ENCODE data around the gene MAF. TPM values are rescaled to one million over a fixed set of nuclear protein-coding genes. Genes with fewer than 3 reads are reported as not detected.
A peak's percentile ranks its signal among the peaks of the same experiment; 100 is the strongest.

The MAF gene
- 30.3 and 43.7 TPM in 2 replicates for total RNA-seq

GRCh38 chr16:79600638-79601091 lies at the start of gene MAF:
Gene MAF, minus strand, starts transcription at chr16:79600737. Its CDS starts 835 bp downstream, at chr16:79599902.
- peak; percentile 88 for DNase-seq

- DNase-seq = no peak
Observed at GRCh38 chr16:79648826-79649225, 48.3 kb upstream of the MAF start.

DNA sequence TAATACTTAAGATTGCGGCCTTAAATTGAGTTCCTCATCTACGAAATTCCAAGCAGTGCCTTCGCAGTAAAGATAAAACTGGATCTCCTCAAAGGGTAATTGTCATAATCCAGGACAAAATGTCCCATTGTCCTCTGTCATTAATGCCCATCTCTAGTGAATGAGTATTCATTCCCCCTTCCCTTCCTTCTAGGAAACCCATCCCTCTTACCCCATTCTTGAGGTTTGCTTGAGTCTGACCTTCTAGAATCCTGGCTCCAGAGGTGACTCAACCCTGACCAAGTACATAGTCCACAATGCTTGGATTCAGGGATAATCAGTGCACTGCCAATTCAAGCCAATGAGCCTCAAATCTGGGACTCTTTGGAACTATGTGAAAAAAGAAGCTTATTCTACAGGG lies 47.0 kb upstream of the MAF start:
- DNase-seq = no peak

GRCh38 chr16:79645701-79646100 lies 45.2 kb upstream of the MAF start:
- DNase-seq = no peak

DNA sequence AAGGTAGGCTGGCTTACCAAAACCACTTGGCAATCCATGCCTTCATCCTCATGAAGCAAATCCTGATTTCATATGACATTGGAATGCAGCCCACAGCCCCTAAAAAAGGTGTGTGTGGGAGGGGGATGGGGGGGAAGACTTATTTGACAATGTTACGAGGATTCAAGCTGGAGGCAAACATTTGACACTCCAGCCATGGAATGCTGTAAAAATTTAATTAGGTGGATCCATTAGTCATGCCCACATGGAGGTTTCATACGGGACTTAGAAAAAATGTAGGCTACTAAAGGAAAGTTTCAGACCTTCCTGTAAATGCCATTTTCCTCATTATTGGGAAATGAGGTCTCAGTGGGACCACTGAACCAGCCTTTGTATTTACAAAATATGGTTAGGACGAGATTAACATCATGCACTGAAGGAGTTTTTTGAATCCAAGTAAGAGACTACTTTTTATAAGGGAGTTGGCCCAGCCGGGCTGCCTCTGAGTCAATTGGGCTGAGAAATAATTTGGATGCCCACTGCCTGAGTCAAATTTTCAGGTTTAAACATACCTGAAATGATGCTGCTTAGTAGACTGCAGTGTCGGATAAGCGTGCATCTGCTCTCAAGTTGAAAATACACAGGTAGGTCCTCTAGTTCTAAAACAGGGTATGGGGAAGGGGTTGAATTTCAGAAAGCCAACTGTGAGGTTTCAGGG lies 44.6 kb upstream of the MAF start:
- DNase-seq = no peak

DNA sequence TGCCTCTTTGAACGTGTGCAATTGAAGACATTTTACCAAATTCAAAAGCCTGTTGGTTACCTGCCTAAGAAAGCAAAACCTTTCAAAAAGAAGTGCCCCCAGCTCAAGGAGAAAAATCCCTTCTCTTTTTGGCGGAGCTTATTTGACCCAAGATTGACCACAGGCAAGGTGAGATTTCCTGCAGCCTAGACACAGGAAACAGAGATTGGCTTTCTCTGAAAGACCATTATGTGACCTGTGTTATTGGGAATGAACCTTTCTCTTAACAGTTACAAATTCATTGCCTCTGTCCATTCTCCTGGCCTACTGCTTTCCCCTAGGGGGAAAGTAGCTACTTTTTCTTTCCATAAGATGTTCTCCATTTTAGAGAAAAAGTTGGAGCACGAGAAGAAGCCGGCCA lies 42.1 kb upstream of the MAF start:
- DNase-seq = no peak

- no peak for DNase-seq
Observed at GRCh38 chr16:79640513-79641360, 40.2 kb upstream of the MAF start.

- no peak for DNase-seq
Observed at GRCh38 chr16:79639576-79640311, 39.2 kb upstream of the MAF start.

GRCh38 chr16:79638386-79638785 lies 37.8 kb upstream of the MAF start:
- no peak for DNase-seq

DNA sequence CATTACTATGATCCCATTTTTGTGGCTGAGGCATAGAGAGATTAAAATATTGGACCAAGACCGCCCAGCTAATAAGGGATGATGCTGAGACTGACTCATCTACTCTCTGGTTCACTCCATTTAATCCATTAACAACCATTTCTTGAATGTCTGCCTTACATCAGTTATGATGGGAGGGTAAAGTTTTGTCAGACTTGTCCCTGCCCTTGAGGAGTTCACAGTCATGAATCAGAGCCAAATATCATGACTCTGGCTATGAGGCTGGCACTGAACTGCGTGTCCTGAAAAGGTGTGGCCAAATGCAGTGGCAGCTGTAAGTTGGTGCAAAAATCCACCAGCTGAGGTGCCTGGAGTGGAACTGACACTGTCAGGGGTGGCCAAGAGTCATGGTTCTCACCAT lies 35.0 kb upstream of the MAF start:
- DNase-seq = no peak

DNA sequence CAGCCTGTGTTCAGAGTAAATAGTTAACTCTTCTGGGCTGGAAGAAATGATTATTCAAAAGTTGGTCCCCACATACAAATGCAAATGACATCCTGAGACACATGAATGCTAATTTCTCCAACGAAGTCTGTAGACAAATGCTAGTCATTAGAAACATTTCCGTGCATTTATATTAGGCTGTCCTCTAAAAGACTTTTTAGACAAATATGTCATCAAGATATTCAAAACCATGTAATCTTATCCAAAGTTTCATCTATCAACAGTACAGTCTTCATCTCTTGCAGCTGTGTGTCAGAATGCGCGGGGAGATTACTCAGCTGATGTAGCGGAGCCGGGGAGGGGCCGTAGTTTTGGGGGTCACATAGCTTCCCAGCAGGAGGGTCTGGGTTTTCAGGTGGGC lies 33.8 kb upstream of the MAF start:
- no peak for DNase-seq

GRCh38 chr16:79632289-79632688 lies 31.8 kb upstream of the MAF start:
- DNase-seq = no peak

DNA sequence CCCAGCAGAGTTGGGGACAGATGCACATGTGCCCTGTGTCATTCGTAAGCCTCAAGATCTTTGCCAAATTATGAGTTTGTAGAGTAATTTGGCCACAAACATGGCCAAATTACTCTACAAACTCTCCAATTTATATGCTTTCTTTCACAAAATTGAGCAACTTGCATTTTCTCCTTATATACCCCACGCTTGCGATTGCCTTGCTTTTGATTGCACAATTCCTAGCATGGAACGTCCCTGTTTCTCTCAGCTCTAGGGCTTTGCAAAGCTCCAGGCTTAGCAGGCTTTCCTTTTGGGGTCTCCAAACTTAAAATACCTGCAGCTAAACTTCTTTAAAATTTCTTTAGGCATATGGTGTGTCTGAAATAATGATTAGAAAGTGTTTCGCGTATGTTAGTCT lies 28.5 kb upstream of the MAF start:
- no peak for DNase-seq

DNA sequence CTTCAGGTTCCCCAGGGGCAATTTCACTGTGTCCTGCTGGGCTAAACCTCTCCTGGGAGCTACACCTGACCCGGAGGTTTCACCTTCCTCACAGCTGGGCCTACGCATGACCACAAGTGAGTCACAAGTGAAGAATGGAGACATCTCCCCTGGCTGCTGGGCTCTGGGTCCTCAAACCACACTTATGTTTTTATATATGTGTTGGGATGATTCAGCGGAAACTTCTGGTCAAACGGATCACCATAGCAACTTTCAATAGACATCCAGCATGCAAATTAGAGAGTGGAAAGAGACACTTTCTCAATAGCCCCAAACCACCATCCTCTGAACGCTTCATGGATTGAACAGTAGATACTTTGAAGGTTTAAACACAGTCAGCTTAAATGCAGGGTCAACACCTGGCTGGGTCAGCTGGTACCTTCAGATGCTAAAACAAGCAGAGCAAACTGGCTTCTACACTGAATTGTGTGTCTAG lies 28.0 kb upstream of the MAF start:
- no peak for DNase-seq

DNA sequence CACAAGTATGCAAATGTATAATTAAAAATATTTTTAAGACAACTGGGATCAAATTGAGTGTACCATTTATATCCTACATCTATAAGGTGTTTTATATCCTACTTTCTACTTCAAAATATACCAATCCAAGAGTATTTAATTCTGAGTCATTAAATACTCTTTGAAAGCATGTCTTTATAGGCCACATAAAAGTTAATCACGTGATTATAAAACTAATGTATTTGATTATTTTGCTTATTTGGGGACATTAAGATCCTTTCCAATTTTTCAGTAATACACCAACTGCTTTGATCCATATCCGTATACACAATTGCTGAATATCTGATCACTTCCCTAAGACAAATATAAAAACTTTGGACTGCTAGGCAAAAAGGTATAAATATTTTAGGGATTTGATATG lies 26.6 kb upstream of the MAF start:
- no peak for DNase-seq

- no peak for DNase-seq
Observed at GRCh38 chr16:79625738-79626137, 25.2 kb upstream of the MAF start.

DNA sequence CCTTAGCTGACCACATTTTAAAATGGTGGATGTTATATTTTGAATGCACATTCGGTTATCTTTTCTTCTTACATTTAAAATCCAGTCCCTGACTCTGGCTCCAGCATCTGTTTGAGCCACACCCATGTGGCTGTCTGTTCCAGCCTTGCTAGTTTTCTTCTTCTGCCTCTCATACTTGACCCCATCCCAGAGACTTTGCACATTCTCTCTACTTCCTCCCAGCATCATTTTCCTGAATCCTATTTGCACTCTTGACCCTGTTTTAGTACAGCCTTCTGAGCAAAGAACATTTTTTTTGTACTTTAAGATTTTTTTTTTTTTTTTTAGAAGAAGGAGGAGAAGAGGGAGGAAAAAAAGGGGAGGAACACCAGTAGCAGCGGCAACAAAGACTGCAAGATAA lies 23.3 kb upstream of the MAF start:
- no peak for DNase-seq

DNA sequence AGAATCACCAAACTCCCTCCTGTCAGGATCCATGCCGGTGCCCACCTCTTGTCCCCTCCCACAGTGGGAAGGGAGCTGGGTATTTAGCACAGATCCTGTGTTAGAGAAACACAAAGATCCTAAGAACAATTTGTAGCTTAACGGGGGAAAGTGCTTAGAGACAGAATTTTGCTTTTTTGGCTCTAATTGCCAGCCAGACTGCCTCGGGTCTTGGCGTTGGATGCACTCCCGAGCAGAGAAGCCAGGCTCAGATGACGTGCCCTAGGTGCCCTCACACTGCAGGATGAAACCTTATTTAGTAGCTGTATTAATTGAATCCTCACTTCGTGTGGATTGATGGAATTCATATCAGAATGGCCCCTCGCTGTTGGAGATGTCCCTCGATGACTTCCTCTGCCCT lies 22.5 kb upstream of the MAF start:
- no peak for DNase-seq

- no peak for DNase-seq
Observed at GRCh38 chr16:79621027-79621426, 20.5 kb upstream of the MAF start.

- no peak for DNase-seq
Observed at GRCh38 chr16:79618692-79619050, 18.1 kb upstream of the MAF start.

GRCh38 chr16:79618041-79618691 lies 17.6 kb upstream of the MAF start:
- DNase-seq = no peak

DNA sequence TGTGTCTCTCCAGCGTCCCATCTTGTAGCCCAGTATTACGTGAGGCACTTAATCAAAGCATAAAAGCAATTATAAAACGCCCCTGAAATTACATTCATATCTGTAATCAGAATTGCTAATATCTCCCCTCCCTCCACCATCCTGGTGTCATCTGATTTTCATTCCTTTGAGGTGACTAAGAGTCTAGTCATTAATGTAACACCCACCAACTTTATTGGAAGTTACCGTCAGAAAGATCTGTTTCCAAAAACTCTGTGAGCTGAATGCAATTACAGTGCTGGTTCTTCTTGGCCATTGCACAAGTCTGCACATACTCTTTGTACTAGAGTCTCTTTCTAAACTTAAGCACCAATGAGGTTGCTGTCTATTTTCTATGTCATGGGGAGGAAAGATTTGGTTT lies 12.5 kb upstream of the MAF start:
- no peak for DNase-seq

- DNase-seq = no peak
Observed at GRCh38 chr16:79612207-79612606, 11.7 kb upstream of the MAF start.

All from dermis blood vessel endothelial cell (primary cell).